Osteocyte (in vitro differentiated cells): ENCODE results near the gene CAVIN2. TPM values are rescaled to one million over a fixed set of nuclear protein-coding genes. Genes with fewer than 3 reads are reported as not detected.

Experiments used
- DNase-seq: peaks from one replicate; pipeline ENCODE4 v3.0.0; 2021; ENCODE audit warnings: mixed read lengths; ENCODE audit not compliant: unreplicated experiment; ENCODE audit errors: extremely low spot score
- H3K27ac Mint-ChIP-seq: one replicate; pipeline ENCODE4 v1.8.0; 2021; ENCODE audit warnings: mild to moderate bottlenecking, mixed read lengths; ENCODE audit not compliant: unreplicated experiment
- H3K27me3 Mint-ChIP-seq: one replicate; pipeline ENCODE4 v1.8.0; 2021; ENCODE audit warnings: mixed read lengths; ENCODE audit not compliant: unreplicated experiment
- H3K36me3 Mint-ChIP-seq: one replicate; pipeline ENCODE4 v1.8.0; 2021; ENCODE audit warnings: mixed read lengths; ENCODE audit not compliant: unreplicated experiment
- H3K4me1 Mint-ChIP-seq: one replicate; pipeline ENCODE4 v1.8.0; 2021; ENCODE audit warnings: mixed read lengths; ENCODE audit not compliant: unreplicated experiment
- H3K4me3 Mint-ChIP-seq: one replicate; pipeline ENCODE4 v1.8.0; 2021; ENCODE audit warnings: mild to moderate bottlenecking, moderate library complexity, mixed read lengths; ENCODE audit not compliant: unreplicated experiment
- H3K9me3 Mint-ChIP-seq: one replicate; pipeline ENCODE4 v1.8.0; 2021; ENCODE audit warnings: mixed read lengths; ENCODE audit not compliant: unreplicated experiment
- CTCF ChIP-seq: fragments of 200-600 bp; sonication (generic); IDR thresholded peaks from 2 replicates; pipeline ENCODE4 v1.5.0; 2021; ENCODE audit warnings: antibody characterized with exemption, mild to moderate bottlenecking, moderate library complexity
- total RNA-seq: library from RNA; stranded (reverse); gene quantifications from 2 replicates; pipeline ENCODE4 v1.2.1, GENCODE V29; 2021

CAVIN2 gene
- total RNA-seq, 1 donor from 2014 or later, result 5.3 TPM

- no peaks in the 10 kb centered on the region for H3K27me3 Mint-ChIP-seq
- H3K27ac Mint-ChIP-seq, result no peak overlapping the region
- H3K9me3 Mint-ChIP-seq, result no peaks in the 10 kb centered on the region
- H3K36me3 Mint-ChIP-seq, result peaks cover 1% of the 10 kb centered on the region
- peaks cover 46% of the 10 kb centered on the region for H3K4me1 Mint-ChIP-seq
- no peak for DNase-seq
- no peak overlapping the region for H3K4me3 Mint-ChIP-seq
- peak; percentile 20 for TF ChIP-seq CTCF
These were observed 23.9 kb upstream of the CAVIN2 start for GRCh38 chr2:191870744-191871143.

- peak; percentile 47 for TF ChIP-seq CTCF
- Mint-ChIP-seq H3K36me3 (peaks cover 1% of the 10 kb centered on the region), H3K9me3 (no peaks in the 10 kb centered on the region), H3K27me3 (no peaks in the 10 kb centered on the region), H3K4me1 (peaks cover 55% of the 10 kb centered on the region), H3K4me3 (no peak overlapping the region), H3K27ac (peak overlapping the region; percentile 11)
- DNase-seq, result no peak
These were observed 22.9 kb upstream of the CAVIN2 start for GRCh38 chr2:191869781-191870180.

- H3K9me3 Mint-ChIP-seq, result no peaks in the 10 kb centered on the region
- H3K36me3 Mint-ChIP-seq, result peaks cover 2% of the 10 kb centered on the region
- no peak overlapping the region for H3K4me3 Mint-ChIP-seq
- DNase-seq, result no peak
- peaks cover 61% of the 10 kb centered on the region for H3K4me1 Mint-ChIP-seq
- no peak for TF ChIP-seq CTCF
- H3K27ac Mint-ChIP-seq, result peak overlapping the region; percentile 39
- H3K27me3 Mint-ChIP-seq, result no peaks in the 10 kb centered on the region
These were observed 22.3 kb upstream of the CAVIN2 start for GRCh38 chr2:191869178-191869577.

GRCh38 chr2:191867507-191867847 lies 20.6 kb upstream of the CAVIN2 start:
- peaks cover 2% of the 10 kb centered on the region for H3K36me3 Mint-ChIP-seq
- peak overlapping the region; percentile 19 for H3K4me3 Mint-ChIP-seq
- DNase-seq, result no peak
- TF ChIP-seq CTCF, result no peak
- peak overlapping the region; percentile 97 for H3K27ac Mint-ChIP-seq
- H3K27me3 Mint-ChIP-seq, result no peaks in the 10 kb centered on the region
- peaks cover 71% of the 10 kb centered on the region for H3K4me1 Mint-ChIP-seq
- H3K9me3 Mint-ChIP-seq, result no peaks in the 10 kb centered on the region

- Mint-ChIP-seq H3K9me3 (no peaks in the 10 kb centered on the region), H3K27me3 (no peaks in the 10 kb centered on the region), H3K4me3 (peak overlapping the region; percentile 19), H3K36me3 (peaks cover 2% of the 10 kb centered on the region), H3K4me1 (peaks cover 75% of the 10 kb centered on the region), H3K27ac (peak overlapping the region; percentile 97)
- no peak for TF ChIP-seq CTCF
- DNase-seq, result no peak
These were observed 20.0 kb upstream of the CAVIN2 start for GRCh38 chr2:191866675-191867506.
